Testis (tissue), 3 donors: ENCODE measurements around the gene ARHGAP26. TPM values are rescaled to one million over a fixed set of nuclear protein-coding genes. Genes with fewer than 3 reads are reported as not detected.

Experiments
- DNase-seq: peaks from one replicate; pipeline ENCODE4 v3.0.0-alpha.2; 2019
- H3K27ac ChIP-seq, 2 donors: fragments of 200-600 bp; sonication (generic); one replicate each; pipeline ENCODE4 v1.5.1; 2019
- H3K27me3 ChIP-seq: fragments of 200-600 bp; sonication (generic); one replicate; pipeline ENCODE4 v1.5.1; 2019
- H3K36me3 ChIP-seq: fragments of 200-600 bp; sonication (generic); one replicate; pipeline ENCODE4 v1.5.1; 2017; ENCODE audit warnings: low read depth; ENCODE audit errors: missing control alignments
- H3K4me1 ChIP-seq: fragments of 200-600 bp; sonication (generic); one replicate; pipeline ENCODE4 v1.5.1; 2019
- H3K4me3 ChIP-seq, 2 donors: fragments of 200-600 bp; sonication (generic); one replicate each; pipeline ENCODE4 v1.5.1; 2017 to 2019
- H3K9me3 ChIP-seq: fragments of 200-600 bp; sonication (generic); one replicate; pipeline ENCODE4 v1.5.1; 2017
- POLR2A ChIP-seq: fragments of 450-650 bp; IDR thresholded peaks from one replicate; pipeline ENCODE4 v1.6.1; 2017; ENCODE audit warnings: antibody characterized with exemption, mild to moderate bottlenecking, moderate library complexity
- WGBS, 2 donors: methylation state at CpG; one replicate each; pipeline ENCODE4 v1.1.5; 2018; 5-methylcytosine and 5-hydroxymethylcytosine counted together
- intact Hi-C: fragments of 100-400 bp; cut with DNase I; formaldehyde crosslinking; loops from one replicate; pipeline ENCODE4 v1.15.1; 2023; ENCODE audit warnings: low total_unique reads
- polyA plus RNA-seq: library from polyadenylated mRNA; stranded (reverse); fragments of 350-450 nt; fragmentation: Illumina TruSeq; extraction: RNeasy Lipid Tissue Mini Kit (QIAGEN cat#74804); gene quantifications from one replicate; pipeline ENCODE4 v1.2.3, GENCODE V29; 2014; ENCODE audit warnings: low read depth, low replicate concordance; ENCODE audit not compliant: insufficient read depth
- total RNA-seq, 2 donors: library from RNA; depleted of rRNA; stranded (reverse); fragments of >200 nt; gene quantifications; one replicate each; pipeline ENCODE4 v1.2.3, GENCODE V29; 2016
- TF ChIP-seq, protein P1 (sequence below), 3 experiments: fragments of 450-650 bp in 2 of 3; fragments of 200-600 bp in 1 of 3; sonication (generic) in 1 of 3; IDR thresholded peaks; one replicate each; pipeline ENCODE4 v1.5.1; 2016 to 2019; ENCODE audit warnings: antibody characterized with exemption in 3 of 3, mild to moderate bottlenecking in 2 of 3, moderate library complexity in 1 of 3

ARHGAP26 gene
- total and polyA plus RNA-seq, 3 donors from 2014 or later, result 33.8 to 98.7 (median 95.7) TPM

DNA sequence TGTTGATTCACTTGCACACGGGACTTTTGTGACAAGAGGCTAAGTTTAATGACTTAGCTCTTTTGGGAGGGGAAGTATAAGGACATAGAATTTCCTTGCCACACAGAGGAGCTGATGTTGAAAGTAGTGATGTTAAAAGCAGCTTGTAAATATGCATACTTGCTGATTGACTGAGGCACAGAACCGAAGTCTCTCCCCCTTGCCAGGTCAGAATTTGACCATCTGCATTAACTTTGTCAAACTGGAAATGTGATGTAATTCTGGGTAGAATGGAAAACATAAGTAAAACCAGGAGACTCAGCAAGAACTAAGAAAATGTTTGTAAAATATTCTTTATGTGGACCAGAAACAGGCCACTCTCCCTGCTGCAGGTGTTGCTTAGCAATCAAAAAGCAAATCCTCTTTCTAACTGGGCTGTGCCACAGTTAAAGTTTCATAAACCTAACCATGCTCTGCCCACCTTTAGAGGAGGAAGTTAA, 349.2 kb downstream of the ARHGAP26 start:
- Histone ChIP-seq H3K36me3 (no peaks in the 10 kb centered on the region), H3K9me3 (no peaks in the 10 kb centered on the region), H3K27ac (no peak overlapping the region), H3K4me3 (no peak overlapping the region), H3K27me3 (no peaks in the 10 kb centered on the region), H3K4me1 (peaks cover 11% of the 10 kb centered on the region)
- no peak for DNase-seq
- intact Hi-C loops, result no loop called here
- 67 to 85% methylated on average over 2 of the region's 2 CpGs for WGBS, 2 donors
- TF ChIP-seq POLR2A, result no peak

DNA sequence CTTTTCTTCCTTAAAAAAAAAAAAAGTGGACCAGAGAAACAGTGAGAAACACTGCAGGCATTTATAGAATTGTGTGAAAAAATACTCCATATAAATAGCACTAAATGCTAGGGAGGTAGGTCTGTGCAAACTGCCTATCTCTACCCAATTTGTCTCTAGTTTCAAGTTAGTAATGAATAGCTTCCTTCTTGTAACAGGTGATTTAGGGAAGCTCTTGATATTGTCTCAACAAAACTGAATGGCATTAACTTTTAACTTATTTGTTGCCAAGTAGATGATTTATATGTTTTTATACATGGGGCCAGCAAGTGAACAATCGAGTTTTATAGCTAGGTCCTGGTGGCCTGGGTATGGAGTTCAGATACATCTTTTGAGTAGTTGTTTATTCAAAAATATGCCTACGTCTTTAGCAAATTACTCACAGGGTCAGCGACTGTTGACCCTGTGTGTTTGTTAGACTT, 349.7 kb downstream of the ARHGAP26 start:
- H3K36me3 ChIP-seq, result no peaks in the 10 kb centered on the region
- intact Hi-C loops, result no loop called here
- peaks cover 11% of the 10 kb centered on the region for H3K4me1 ChIP-seq
- H3K9me3 ChIP-seq, result no peaks in the 10 kb centered on the region
- DNase-seq, result no peak
- TF ChIP-seq POLR2A, result no peak
- TF ChIP-seq, protein P1, sequence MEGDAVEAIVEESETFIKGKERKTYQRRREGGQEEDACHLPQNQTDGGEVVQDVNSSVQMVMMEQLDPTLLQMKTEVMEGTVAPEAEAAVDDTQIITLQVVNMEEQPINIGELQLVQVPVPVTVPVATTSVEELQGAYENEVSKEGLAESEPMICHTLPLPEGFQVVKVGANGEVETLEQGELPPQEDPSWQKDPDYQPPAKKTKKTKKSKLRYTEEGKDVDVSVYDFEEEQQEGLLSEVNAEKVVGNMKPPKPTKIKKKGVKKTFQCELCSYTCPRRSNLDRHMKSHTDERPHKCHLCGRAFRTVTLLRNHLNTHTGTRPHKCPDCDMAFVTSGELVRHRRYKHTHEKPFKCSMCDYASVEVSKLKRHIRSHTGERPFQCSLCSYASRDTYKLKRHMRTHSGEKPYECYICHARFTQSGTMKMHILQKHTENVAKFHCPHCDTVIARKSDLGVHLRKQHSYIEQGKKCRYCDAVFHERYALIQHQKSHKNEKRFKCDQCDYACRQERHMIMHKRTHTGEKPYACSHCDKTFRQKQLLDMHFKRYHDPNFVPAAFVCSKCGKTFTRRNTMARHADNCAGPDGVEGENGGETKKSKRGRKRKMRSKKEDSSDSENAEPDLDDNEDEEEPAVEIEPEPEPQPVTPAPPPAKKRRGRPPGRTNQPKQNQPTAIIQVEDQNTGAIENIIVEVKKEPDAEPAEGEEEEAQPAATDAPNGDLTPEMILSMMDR (IDR thresholded peaks at IDR 0.05), result no peak
- H3K27ac ChIP-seq, result no peak overlapping the region
- H3K27me3 ChIP-seq, result no peaks in the 10 kb centered on the region
- WGBS, 2 donors, result 89 to 92% methylated on average over 3 of the region's 3 CpGs
- H3K4me3 ChIP-seq, result no peak overlapping the region

DNA sequence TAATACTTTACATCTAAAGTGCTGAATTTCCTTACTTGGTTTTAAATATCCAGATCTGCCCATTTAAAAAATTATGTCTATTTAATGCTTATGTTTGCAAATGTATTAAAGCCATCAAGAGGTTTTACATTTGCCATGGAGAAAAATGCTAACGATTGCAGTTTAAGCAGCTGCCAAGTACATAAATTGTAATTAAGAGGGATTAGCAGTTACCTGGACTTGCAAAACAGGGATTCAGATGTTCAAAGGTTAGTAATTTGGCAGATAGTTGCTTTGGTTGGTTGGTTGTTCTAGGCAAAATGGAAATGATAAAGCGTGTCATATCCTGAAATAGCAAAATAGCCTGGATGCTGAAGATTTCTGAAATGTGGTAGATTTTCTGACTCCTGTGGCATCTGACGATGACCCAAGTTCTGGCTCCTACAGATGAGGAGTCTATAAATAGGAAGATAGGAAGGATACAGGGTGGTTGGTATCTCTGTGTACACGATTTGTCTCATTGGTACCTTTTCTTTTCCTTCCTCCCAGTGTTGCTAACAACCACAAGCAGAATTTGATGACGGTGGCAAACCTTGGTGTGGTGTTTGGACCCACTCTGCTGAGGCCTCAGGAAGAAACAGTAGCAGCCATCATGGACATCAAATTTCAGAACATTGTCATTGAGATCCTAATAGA, 350.4 kb downstream of the ARHGAP26 start:
- intact Hi-C loops, result no loop called here
- no peak for DNase-seq
- Histone ChIP-seq H3K9me3 (no peaks in the 10 kb centered on the region), H3K4me1 (peaks cover 11% of the 10 kb centered on the region), H3K36me3 (no peaks in the 10 kb centered on the region), H3K27me3 (no peaks in the 10 kb centered on the region), H3K4me3 (no peak overlapping the region), H3K27ac (no peak overlapping the region)
- no peak for TF ChIP-seq POLR2A
- TF ChIP-seq, protein P1 (IDR thresholded peaks at IDR 0.05), result no peak
- 94% methylated on average over 5 of the region's 5 CpGs for WGBS, 2 donors

GRCh38 chr5:143121135-143121475, 350.9 kb downstream of the ARHGAP26 start:
- Histone ChIP-seq H3K4me1 (peaks cover 11% of the 10 kb centered on the region), H3K4me3 (no peak overlapping the region), H3K27ac (no peak overlapping the region), H3K9me3 (no peaks in the 10 kb centered on the region), H3K27me3 (no peaks in the 10 kb centered on the region), H3K36me3 (no peaks in the 10 kb centered on the region)
- intact Hi-C loops, result no loop called here
- TF ChIP-seq, protein P1 (IDR thresholded peaks at IDR 0.05), result no peak
- TF ChIP-seq POLR2A, result no peak
- WGBS, 2 donors, result 95% methylated on average over 3 of the region's 3 CpGs
- DNase-seq, result no peak

DNA sequence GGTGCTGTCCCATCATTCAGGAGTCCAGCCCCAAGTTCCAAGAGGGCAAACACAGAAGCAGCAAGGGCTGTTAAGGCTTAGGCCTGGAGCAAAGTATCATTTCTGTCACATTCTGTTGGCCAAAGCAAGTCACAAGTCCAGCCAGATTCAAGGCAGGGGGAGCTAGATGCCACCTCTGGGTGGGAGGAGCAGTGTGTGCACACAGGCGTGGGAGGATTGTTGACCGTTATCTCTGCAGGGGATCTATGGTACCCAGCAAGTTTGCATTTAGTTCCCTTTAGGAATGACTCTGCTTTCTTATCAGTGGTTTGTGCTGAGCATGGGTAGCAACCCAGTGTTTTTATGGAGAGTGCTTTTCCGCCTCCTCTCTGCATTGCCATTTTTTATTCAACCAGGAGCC, 354.4 kb downstream of the ARHGAP26 start:
- Histone ChIP-seq H3K4me1 (peaks cover 8% of the 10 kb centered on the region), H3K27me3 (no peaks in the 10 kb centered on the region), H3K36me3 (no peaks in the 10 kb centered on the region), H3K27ac (no peak overlapping the region), H3K9me3 (no peaks in the 10 kb centered on the region), H3K4me3 (no peak overlapping the region)
- no peak for DNase-seq
- intact Hi-C loops, result no loop called here
- 55 to 67% methylated on average over 3 of the region's 3 CpGs for WGBS, 2 donors
- no peak for TF ChIP-seq POLR2A
- TF ChIP-seq, protein P1 (IDR thresholded peaks at IDR 0.05), result no peak
